Ovary (tissue), 9 donors: ENCODE data around the gene KLK8. TPM values are rescaled to one million over a fixed set of nuclear protein-coding genes. Genes with fewer than 3 reads are reported as not detected.

ENCODE experiments used
- DNase-seq, 5 donors: peaks; one replicate each; pipeline ENCODE4 v3.0.0-alpha.2; 2019 to 2020
- H3K27ac ChIP-seq, 2 donors: fragments of 200-600 bp; one replicate each; pipeline versions ENCODE4 v1.5.1 to v1.8.0; 2019 to 2022
- H3K27me3 ChIP-seq: fragments of 200-600 bp; one replicate; pipeline ENCODE4 v1.8.0; 2022
- H3K36me3 ChIP-seq: fragments of 200-600 bp; sonication (generic); one replicate; pipeline ENCODE4 v1.5.1; 2019
- H3K4me1 ChIP-seq: one replicate; pipeline ENCODE4 v1.8.1; 2013; ENCODE audit warnings: mild to moderate bottlenecking, moderate library complexity; ENCODE audit not compliant: insufficient read depth
- H3K4me3 ChIP-seq: fragments of 200-600 bp; sonication (generic); one replicate; pipeline ENCODE4 v1.5.1; 2017
- H3K9me3 ChIP-seq, 2 donors: fragments of 200-600 bp in 1 of 2; sonication (generic) in 1 of 2; one replicate each; pipeline versions ENCODE4 v1.5.1 to v1.8.1; 2013 to 2019; ENCODE audit warnings: mild to moderate bottlenecking in 1 of 2, moderate library complexity in 1 of 2
- CTCF ChIP-seq, 3 donors: fragments of 450-650 bp in 2 of 3; fragments of 200-600 bp in 1 of 3; IDR thresholded peaks; one replicate each; pipeline versions ENCODE4 v1.5.1 to v1.8.0; 2016 to 2022; ENCODE audit warnings: antibody characterized with exemption in 3 of 3, mild to moderate bottlenecking in 1 of 3
- EP300 ChIP-seq: sonication (generic); formaldehyde crosslinking; IDR thresholded peaks from one replicate; pipeline ENCODE4 v1.6.1; 2017; ENCODE audit warnings: antibody characterized with exemption
- POLR2A ChIP-seq: fragments of 450-650 bp; IDR thresholded peaks from one replicate; pipeline ENCODE4 v1.6.1; 2017; ENCODE audit warnings: antibody characterized with exemption, mild to moderate bottlenecking, moderate library complexity
- WGBS, 3 donors: extraction: QIAGEN DNeasy Blood & Tissue Kit in 1 of 3; methylation state at CpG; one replicate each; pipeline versions ENCODE4 v1.1.5 to v1.1.7; 2013 to 2017; 5-methylcytosine and 5-hydroxymethylcytosine counted together
- intact Hi-C, 4 donors: fragments of 100-400 bp; cut with DNase I; formaldehyde crosslinking; loops; one replicate each; pipeline versions ENCODE4 v1.11.0 to v1.15.1; 2022 to 2023
- polyA plus RNA-seq, 2 donors: library from polyadenylated mRNA; stranded (reverse); fragments of 200-250 nt in 1 of 2; fragments of 350-450 nt in 1 of 2; fragmentation: Illumina TruSeq in 1 of 2; extraction: RNeasy Lipid Tissue Mini Kit (QIAGEN cat#74804) in 1 of 2; gene quantifications; one replicate each; pipeline ENCODE4 v1.2.3, GENCODE V29; 2013 to 2014
- total RNA-seq, 7 donors: library from RNA; depleted of rRNA in 2 of 7; stranded (reverse); fragments of >200 nt in 2 of 7; fragmentation: NEBNext Ultra II Directional in 3 of 7; extraction: Animal tissue kit (Norgen Biotek cat#: 25700) in 3 of 7; gene quantifications; one replicate each; pipeline versions ENCODE4 v1.1.0 to v1.2.4, GENCODE V29; 2016 to 2023
- donor health status: DM: no; HTN: no; CAD: no; lungs with moderate emphysema.
- donor health status: DM: no; HTN: no; CAD: no.
- donor health status: Bipolar disorder and iron deficiency.
- donor health status: DM: yes; HTN: yes; CAD: no.
- donor health status: DM: no; HTN: no; CAD: no.
- donor health status: DM: yes; HTN: yes; CAD: no.

The KLK8 gene
- total and polyA plus RNA-seq, 9 donors, result 0.24 to 19.0 (median 1.3) TPM; not detected in 3

- TF ChIP-seq EP300 (no peak), CTCF (IDR thresholded peaks at IDR 0.05) (no peak), POLR2A (no peak)
- DNase-seq, result no peak
- H3K4me1 ChIP-seq, result no peaks in the 10 kb centered on the region
- no peaks in the 10 kb centered on the region for H3K36me3 ChIP-seq
- H3K4me3 ChIP-seq, result no peak overlapping the region
- H3K27me3 ChIP-seq, result no peaks in the 10 kb centered on the region
- H3K9me3 ChIP-seq, result no peaks in the 10 kb centered on the region
- no peak overlapping the region for H3K27ac ChIP-seq
- 38 to 52% (median 41%) methylated on average over 13 of the region's 13 CpGs for WGBS, 3 donors
- intact Hi-C loops, result no loop called here
Measured at GRCh38 chr19:50980208-50980607, 21.2 kb downstream of the KLK8 start.

DNA sequence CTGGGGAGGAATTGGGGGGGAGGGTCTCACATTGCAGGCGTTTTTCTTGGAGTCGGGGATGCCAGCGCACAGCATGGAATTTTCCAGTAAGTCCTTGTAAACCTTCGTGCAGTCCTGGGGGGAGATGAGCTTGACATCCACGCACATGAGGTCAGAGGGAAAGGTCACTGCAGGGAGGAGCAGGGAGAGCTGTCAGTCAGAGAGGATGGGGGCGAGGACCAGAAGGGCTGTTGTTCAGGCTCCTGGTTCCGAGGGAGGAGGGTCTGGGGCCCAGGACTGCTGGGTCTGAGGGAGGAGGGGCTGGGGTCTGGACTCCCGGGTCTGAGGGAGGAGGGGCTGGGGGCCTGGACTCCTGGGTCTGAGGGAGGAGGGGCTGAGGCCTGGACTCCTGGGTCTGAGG is 21.6 kb downstream of the KLK8 start:
- TF ChIP-seq POLR2A (no peak), CTCF (IDR thresholded peaks at IDR 0.05) (no peak), EP300 (no peak)
- H3K4me3 ChIP-seq, result no peak overlapping the region
- H3K27ac ChIP-seq, result no peak overlapping the region
- H3K36me3 ChIP-seq, result no peaks in the 10 kb centered on the region
- WGBS, 3 donors, result 35 to 44% (median 43%) methylated on average over 7 to 8 of the region's 8 CpGs
- no peak for DNase-seq
- H3K27me3 ChIP-seq, result no peaks in the 10 kb centered on the region
- intact Hi-C loops, result no loop called here
- H3K9me3 ChIP-seq, result no peaks in the 10 kb centered on the region
- no peaks in the 10 kb centered on the region for H3K4me1 ChIP-seq

DNA sequence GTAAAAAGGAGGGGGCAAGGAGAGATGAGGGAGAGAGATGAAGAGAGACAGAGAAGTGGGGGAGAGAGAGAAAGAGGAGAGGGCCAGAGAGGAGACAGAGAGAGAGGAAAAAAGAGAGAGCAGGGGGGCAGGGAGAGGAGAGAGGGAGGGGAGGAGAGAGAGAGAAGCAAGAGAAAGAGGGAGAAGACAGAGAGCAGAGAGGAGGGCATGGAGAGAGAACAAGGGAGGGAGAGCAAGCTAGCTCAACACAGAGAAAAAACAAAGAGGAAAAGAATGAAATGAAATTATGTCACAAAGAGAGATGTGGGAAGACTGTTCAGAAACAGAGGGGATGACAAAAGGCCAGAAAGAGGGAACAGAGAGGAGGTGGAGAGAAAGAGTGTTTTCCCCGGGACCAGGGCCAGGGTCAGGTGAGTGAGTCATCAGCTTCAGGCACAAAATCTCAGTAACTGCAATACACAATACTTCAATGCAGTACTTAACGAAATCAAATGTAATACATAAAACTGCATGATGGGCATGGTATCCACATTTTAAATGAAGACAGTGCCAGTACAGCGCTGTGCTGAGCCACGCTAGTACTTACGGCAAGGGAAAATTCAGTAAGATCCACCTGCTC is 22.5 kb downstream of the KLK8 start:
- no peaks in the 10 kb centered on the region for H3K36me3 ChIP-seq
- H3K27ac ChIP-seq, result no peak overlapping the region
- no peak for DNase-seq
- intact Hi-C loops, result no loop called here
- 39 to 42% (median 40%) methylated on average over 5 of the region's 5 CpGs for WGBS, 3 donors
- no peaks in the 10 kb centered on the region for H3K4me1 ChIP-seq
- H3K27me3 ChIP-seq, result no peaks in the 10 kb centered on the region
- no peaks in the 10 kb centered on the region for H3K9me3 ChIP-seq
- no peak overlapping the region for H3K4me3 ChIP-seq
- TF ChIP-seq POLR2A (no peak), EP300 (no peak), CTCF (IDR thresholded peaks at IDR 0.05) (no peak)

DNA sequence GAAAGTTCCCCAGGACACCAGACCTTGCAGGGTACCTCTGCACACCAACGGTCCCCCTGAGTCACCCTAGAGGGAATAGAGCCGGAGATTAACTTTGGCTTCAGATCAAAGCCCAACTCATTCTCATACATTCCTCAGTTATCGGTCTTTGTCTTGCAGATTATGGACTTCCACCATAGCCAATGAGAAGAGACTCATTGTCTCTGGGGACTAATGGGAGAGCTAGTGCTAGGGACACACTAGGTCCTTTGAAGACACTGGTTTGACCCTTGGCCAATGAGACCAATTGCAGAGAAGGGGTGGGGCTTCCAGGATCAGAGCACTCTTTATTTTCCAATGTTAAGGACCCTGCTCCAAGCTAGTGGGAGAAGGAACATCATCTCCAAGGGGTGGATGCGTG is 23.8 kb downstream of the KLK8 start:
- H3K36me3 ChIP-seq, result no peaks in the 10 kb centered on the region
- no peaks in the 10 kb centered on the region for H3K4me1 ChIP-seq
- no peak overlapping the region for H3K4me3 ChIP-seq
- H3K27me3 ChIP-seq, result no peaks in the 10 kb centered on the region
- 54 to 67% (median 60%) methylated on average over 4 of the region's 4 CpGs for WGBS, 3 donors
- no peak overlapping the region for H3K27ac ChIP-seq
- no peak for DNase-seq
- no peaks in the 10 kb centered on the region for H3K9me3 ChIP-seq
- TF ChIP-seq CTCF (IDR thresholded peaks at IDR 0.05) (no peak), EP300 (no peak), POLR2A (no peak)
- intact Hi-C loops, result no loop called here
